ENCODE measurements around the gene LYST.

GRCh38 chr1:235739124-235739523 lies 127.6 kb downstream of the LYST start:
- TF ChIP-seq, protein P1, sequence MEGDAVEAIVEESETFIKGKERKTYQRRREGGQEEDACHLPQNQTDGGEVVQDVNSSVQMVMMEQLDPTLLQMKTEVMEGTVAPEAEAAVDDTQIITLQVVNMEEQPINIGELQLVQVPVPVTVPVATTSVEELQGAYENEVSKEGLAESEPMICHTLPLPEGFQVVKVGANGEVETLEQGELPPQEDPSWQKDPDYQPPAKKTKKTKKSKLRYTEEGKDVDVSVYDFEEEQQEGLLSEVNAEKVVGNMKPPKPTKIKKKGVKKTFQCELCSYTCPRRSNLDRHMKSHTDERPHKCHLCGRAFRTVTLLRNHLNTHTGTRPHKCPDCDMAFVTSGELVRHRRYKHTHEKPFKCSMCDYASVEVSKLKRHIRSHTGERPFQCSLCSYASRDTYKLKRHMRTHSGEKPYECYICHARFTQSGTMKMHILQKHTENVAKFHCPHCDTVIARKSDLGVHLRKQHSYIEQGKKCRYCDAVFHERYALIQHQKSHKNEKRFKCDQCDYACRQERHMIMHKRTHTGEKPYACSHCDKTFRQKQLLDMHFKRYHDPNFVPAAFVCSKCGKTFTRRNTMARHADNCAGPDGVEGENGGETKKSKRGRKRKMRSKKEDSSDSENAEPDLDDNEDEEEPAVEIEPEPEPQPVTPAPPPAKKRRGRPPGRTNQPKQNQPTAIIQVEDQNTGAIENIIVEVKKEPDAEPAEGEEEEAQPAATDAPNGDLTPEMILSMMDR (IDR thresholded peaks at IDR 0.05) = no peak
- TF ChIP-seq POLR2AphosphoS5 (IDR thresholded peaks at IDR 0.05) (no peak), POLR2A (IDR thresholded peaks at IDR 0.05) (no peak), EP300 (IDR thresholded peaks at IDR 0.05) (no peak)

Data from stomach (tissue), 4 donors.